ENCODE data around the gene DNAH2. TPM values are rescaled to one million over a fixed set of nuclear protein-coding genes. Genes with fewer than 3 reads are reported as not detected.

Gene DNAH2
- total and polyA plus RNA-seq, 9 donors: 0.88 to 10.3 (median 2.5) TPM

DNA sequence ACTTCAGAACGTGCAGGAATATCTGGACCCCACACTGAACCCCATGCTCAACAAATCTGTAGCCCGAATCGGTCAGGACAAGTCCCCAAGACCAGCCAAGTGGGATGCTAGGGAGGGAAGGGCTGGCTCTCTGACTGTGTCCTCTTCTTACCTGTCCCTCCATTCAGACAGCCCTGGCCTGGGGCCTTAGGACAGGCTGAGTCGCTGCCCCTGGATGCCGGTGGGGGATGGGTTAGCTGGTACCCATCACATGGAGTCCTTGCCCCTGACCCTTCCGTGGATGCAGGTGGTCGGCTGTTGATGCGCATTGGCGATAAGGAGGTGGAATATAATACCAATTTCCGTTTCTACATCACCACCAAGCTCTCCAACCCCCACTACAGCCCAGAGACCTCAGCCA lies 100.5 kb downstream of the DNAH2 start:
- WGBS, 3 donors: 81 to 91% (median 82%) methylated on average over 10 of the region's 10 CpGs

DNA sequence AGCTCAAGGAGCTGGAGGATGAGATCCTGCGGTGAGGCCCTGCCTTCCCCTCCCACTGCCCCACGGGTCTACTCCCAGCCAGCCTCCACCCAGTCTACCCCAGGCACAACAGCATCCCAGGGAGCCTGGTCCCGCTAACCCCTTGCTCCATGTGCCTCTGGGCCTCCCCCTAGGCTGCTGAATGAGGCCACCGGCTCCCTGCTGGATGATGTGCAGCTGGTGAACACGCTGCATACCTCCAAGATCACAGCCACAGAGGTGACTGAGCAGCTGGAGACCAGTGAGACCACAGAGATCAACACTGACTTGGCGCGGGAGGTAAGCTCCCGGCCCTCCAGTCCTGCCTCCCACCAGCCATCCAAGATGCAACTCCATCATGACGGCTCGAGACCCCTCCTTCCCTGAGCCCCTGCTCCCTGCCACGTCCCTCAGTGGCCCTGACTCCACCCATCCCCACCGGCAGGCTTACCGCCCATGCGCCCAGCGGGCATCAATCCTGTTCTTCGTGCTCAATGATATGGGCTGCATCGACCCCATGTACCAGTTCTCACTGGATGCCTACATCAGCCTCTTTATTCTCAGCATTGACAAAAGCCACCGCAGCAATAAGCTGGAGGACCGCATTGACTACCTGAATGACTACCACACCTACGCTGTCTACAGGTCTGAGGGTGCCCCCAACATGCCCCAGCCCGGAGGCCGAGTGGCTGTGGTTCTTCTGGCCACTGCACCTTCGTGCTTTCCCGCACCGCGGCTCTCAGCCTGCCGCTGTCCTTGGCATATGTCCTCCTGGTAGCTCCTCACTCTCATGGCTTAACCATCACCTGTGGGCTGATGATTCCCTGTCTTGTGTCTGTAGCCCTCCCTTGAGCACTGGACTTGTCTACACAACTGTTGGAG lies 101.5 kb downstream of the DNAH2 start:
- intact Hi-C loops (cut with DNase I): loop anchor here in 1 of 4 donors (5.0 kb wide), 1 partner anchor 72 kb away; no protein-coding TSS in a partner anchor
- no peak for DNase-seq

More for the DNA sequence above, 100.5 kb downstream of the DNAH2 start:
- no peaks in the 10 kb centered on the region for H3K9me3 ChIP-seq
- no peak for TF ChIP-seq EP300 (IDR thresholded peaks at IDR 0.05)
- DNase-seq: no peak
- no peaks in the 10 kb centered on the region for H3K4me1 ChIP-seq (ENCODE audit: insufficient read depth)
- H3K36me3 ChIP-seq: no peaks in the 10 kb centered on the region
- no peak overlapping the region for H3K27ac ChIP-seq
- no peaks in the 10 kb centered on the region for H3K27me3 ChIP-seq
- H3K4me3 ChIP-seq: no peak overlapping the region
- intact Hi-C loops (cut with DNase I): loop anchor here in 1 of 4 donors (5.0 kb wide), 1 partner anchor 71 kb away; no protein-coding TSS in a partner anchor

DNA sequence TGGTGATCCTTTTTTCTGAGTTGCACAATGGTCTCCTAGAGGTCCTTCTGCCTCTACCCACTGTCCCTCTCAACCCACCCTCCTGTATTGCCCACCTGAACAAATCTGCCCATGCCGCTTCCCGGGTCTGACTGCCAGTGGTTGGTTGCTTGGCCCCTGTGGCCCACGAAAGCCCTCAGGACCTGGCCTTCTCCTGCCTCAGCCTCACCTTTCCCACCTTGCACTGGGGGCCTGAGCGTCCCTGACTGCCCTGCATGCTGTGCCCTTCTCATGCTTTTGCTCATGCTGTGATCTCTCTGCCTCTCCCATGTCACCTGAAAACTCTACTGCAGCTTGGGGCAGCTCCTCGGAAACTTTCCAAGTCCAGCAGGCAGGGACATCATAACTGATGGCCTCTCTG lies 102.7 kb downstream of the DNAH2 start:
- Histone ChIP-seq H3K27ac (no peak overlapping the region), H3K36me3 (no peaks in the 10 kb centered on the region), H3K4me1 (ENCODE audit: insufficient read depth) (no peaks in the 10 kb centered on the region), H3K27me3 (no peaks in the 10 kb centered on the region), H3K4me3 (no peak overlapping the region), H3K9me3 (no peaks in the 10 kb centered on the region)
- TF ChIP-seq EP300 (IDR thresholded peaks at IDR 0.05) (no peak), POLR2A (IDR thresholded peaks at IDR 0.05) (no peak)
- TF ChIP-seq, protein P1, sequence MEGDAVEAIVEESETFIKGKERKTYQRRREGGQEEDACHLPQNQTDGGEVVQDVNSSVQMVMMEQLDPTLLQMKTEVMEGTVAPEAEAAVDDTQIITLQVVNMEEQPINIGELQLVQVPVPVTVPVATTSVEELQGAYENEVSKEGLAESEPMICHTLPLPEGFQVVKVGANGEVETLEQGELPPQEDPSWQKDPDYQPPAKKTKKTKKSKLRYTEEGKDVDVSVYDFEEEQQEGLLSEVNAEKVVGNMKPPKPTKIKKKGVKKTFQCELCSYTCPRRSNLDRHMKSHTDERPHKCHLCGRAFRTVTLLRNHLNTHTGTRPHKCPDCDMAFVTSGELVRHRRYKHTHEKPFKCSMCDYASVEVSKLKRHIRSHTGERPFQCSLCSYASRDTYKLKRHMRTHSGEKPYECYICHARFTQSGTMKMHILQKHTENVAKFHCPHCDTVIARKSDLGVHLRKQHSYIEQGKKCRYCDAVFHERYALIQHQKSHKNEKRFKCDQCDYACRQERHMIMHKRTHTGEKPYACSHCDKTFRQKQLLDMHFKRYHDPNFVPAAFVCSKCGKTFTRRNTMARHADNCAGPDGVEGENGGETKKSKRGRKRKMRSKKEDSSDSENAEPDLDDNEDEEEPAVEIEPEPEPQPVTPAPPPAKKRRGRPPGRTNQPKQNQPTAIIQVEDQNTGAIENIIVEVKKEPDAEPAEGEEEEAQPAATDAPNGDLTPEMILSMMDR (IDR thresholded peaks at IDR 0.05): no peak
- no peak for DNase-seq
- intact Hi-C loops (cut with DNase I): loop anchor here in 3 of 4 donors (5.0 kb wide), 3 partner anchors 37 to 172 kb away; partner anchors contain the start of genes CYB5D1 (in 3 of the 3), NAA38 (in 3 of the 3) and TMEM88 (in 3 of the 3)
- WGBS, 3 donors: 82 to 89% (median 83%) methylated on average over 5 of the region's 5 CpGs

More for the DNA sequence above, 101.5 kb downstream of the DNAH2 start:
- H3K36me3 ChIP-seq: no peaks in the 10 kb centered on the region
- H3K4me3 ChIP-seq: no peak overlapping the region
- H3K9me3 ChIP-seq: no peaks in the 10 kb centered on the region
- no peaks in the 10 kb centered on the region for H3K27me3 ChIP-seq
- WGBS, 3 donors: 76 to 86% (median 77%) methylated on average over 27 of the region's 27 CpGs
- no peak overlapping the region for H3K27ac ChIP-seq
- TF ChIP-seq EP300 (IDR thresholded peaks at IDR 0.05) (no peak), POLR2A (IDR thresholded peaks at IDR 0.05) (no peak)
- TF ChIP-seq, protein P1 (IDR thresholded peaks at IDR 0.05): no peak
- H3K4me1 ChIP-seq (ENCODE audit: insufficient read depth): no peaks in the 10 kb centered on the region

DNA sequence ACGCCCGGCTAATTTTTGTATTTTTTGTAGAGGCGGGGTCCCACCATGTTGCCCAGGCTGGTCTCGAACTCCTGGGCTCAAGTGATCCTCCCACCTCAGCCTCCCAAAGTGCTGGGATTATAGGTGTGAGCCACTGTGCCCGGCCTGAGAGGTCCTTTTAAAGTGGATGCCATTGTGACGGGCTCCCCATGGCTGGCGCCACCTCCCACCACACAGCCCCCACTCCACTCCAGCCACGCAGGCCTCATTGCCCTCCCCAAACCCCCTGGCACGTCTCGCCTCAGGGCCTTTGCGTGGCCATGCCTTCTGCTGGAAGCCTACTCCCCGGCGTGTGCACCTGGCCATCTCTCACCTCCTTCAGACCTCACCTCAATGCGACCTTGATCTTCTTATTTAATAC lies 104.6 kb downstream of the DNAH2 start:
- TF ChIP-seq EP300 (IDR thresholded peaks at IDR 0.05) (no peak), POLR2A (IDR thresholded peaks at IDR 0.05) (no peak)
- TF ChIP-seq, protein P1 (IDR thresholded peaks at IDR 0.05): no peak
- no peak for DNase-seq
- Histone ChIP-seq H3K36me3 (no peaks in the 10 kb centered on the region), H3K27me3 (no peaks in the 10 kb centered on the region), H3K4me1 (ENCODE audit: insufficient read depth) (no peaks in the 10 kb centered on the region), H3K9me3 (no peaks in the 10 kb centered on the region), H3K4me3 (no peak overlapping the region), H3K27ac (no peak overlapping the region)
- intact Hi-C loops (cut with DNase I): loop anchor here in 3 of 4 donors (5.0 kb wide), 3 partner anchors 35 to 170 kb away; partner anchors contain the start of genes CYB5D1 (in 3 of the 3), NAA38 (in 3 of the 3) and TMEM88 (in 3 of the 3)
- WGBS, 3 donors: 68 to 76% (median 73%) methylated on average over 14 of the region's 14 CpGs
